KOPT-K1 (cell line): ENCODE data around the gene CACNA2D1.

ENCODE experiments used
- H3K27ac ChIP-seq: fragments of 200-600 bp; sonication (generic); 2 replicates; pipeline ENCODE4 v1.5.1; 2016; ENCODE audit warnings: antibody characterized with exemption, mild to moderate bottlenecking, low read depth, low read length; ENCODE audit not compliant: poor library complexity, severe bottlenecking
- H3K36me3 ChIP-seq: fragments of 200-600 bp; sonication (generic); 2 replicates; pipeline ENCODE4 v1.5.1; 2017; ENCODE audit warnings: antibody characterized with exemption, mild to moderate bottlenecking, low read length, moderate library complexity; ENCODE audit not compliant: insufficient read depth
- H3K9me3 ChIP-seq: fragments of 200-600 bp; sonication (generic); 2 replicates; pipeline ENCODE4 v1.5.1; 2017; ENCODE audit warnings: antibody characterized with exemption, low read length, mild to moderate bottlenecking; ENCODE audit not compliant: insufficient read depth, poor library complexity, severe bottlenecking

CACNA2D1 gene

DNA sequence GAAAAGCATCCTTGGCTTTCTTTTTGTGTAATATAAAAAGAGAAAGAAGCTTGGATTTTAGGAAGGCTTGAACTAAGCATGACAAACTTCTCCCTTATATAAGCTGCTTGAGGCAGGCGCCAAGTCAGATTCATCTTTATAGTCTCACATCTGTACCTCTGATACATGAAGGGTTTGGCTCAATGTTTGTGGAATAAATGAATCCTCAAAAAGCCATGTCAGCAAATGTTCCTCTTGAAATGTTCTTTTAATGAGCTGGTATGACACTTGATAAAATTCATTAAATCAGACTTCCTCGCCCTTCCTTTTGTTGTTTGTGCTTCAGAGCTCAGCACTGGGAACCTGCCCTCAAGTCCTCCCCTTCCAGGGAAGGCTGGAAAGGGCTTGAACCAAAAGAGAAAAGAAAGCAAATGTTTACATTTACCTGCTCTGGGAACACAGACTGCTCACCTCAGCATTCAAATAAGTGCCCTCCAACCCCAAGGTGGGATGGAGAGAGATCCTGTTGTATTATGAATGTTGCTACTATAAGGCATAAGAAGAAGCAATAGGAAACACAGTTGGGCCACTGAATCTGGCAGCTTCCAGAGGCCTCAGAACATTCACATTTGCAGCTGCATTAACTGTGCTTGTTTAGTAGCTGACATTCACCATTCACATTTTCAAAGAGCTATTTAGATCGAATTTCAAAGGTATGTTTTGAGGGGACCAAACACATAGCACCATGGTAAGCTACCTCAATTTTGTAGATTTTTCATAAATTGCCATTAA, 212.6 kb downstream of the CACNA2D1 start:
- H3K36me3 ChIP-seq, result no peaks in the 10 kb centered on the region
- H3K9me3 ChIP-seq, result no peaks in the 10 kb centered on the region
- H3K27ac ChIP-seq, result no peak overlapping the region

DNA sequence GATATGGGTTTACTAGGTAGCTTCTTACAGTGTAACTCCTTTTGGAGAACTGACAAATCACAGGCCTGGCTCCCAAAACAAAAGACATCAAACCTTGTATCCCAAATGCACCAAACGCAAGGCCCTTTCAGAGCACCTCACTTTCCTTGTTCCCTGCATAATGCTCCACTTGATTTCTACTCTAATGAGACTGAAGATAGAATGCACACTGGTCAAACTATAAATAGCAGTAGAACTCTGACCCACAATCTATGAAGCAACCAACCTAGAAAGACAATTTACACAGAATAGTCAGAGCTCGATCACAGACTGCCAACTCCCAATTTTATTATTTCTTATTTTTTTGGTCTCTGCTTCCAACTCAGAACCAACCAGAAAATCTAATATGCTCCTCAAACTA, 214.4 kb downstream of the CACNA2D1 start:
- Histone ChIP-seq H3K36me3 (no peaks in the 10 kb centered on the region), H3K9me3 (no peaks in the 10 kb centered on the region), H3K27ac (no peak overlapping the region)

DNA sequence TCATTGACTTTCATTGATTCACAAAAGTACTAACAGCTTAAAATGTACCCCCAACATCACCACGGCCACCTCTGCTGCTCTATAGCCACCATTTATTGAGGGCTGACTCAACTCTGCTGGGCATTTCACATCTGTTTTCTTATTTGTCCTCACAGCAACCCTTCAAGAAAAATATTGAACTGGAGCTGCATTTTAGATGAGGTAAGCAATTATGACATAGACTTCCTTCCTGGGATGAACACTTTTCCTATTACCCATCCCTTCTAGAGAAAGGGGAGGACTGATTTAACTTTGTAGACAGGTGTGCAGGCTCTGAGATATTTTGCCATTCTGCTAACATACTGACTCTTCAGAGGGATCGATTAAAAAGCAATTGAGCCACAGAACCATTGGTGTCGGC, 217.4 kb downstream of the CACNA2D1 start:
- Histone ChIP-seq H3K36me3 (no peaks in the 10 kb centered on the region), H3K27ac (no peak overlapping the region), H3K9me3 (no peaks in the 10 kb centered on the region)

- Histone ChIP-seq H3K36me3 (no peaks in the 10 kb centered on the region), H3K9me3 (no peaks in the 10 kb centered on the region), H3K27ac (no peak overlapping the region)
Observed at GRCh38 chr7:82224529-82224928, 219.0 kb downstream of the CACNA2D1 start.

- Histone ChIP-seq H3K27ac (no peak overlapping the region), H3K36me3 (no peaks in the 10 kb centered on the region), H3K9me3 (no peaks in the 10 kb centered on the region)
Observed at GRCh38 chr7:82223580-82223979, 220.0 kb downstream of the CACNA2D1 start.

- H3K36me3 ChIP-seq, result no peaks in the 10 kb centered on the region
- no peaks in the 10 kb centered on the region for H3K9me3 ChIP-seq
- H3K27ac ChIP-seq, result no peak overlapping the region
Observed at GRCh38 chr7:82221152-82221674, 222.4 kb downstream of the CACNA2D1 start.

GRCh38 chr7:82212466-82212865, 231.1 kb downstream of the CACNA2D1 start:
- Histone ChIP-seq H3K27ac (no peak overlapping the region), H3K9me3 (no peaks in the 10 kb centered on the region), H3K36me3 (no peaks in the 10 kb centered on the region)

DNA sequence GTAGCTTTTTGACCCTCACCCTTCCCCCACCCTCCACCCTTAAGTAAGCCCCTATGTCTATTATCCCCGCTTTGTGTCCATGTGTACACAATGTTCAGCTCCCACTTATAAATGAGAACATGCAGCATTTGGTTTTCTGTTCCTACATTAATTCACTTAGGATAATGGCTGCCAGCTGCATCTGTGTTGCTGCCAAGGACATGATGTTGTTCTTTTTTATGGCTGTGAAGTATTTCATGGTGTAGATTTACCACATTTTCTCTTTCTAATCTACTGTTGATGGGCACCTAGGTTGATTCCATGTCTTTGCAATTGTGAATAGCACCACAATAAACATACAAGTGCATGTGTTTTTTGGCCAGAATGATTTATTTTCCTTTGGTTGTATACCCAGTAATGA, 232.2 kb downstream of the CACNA2D1 start:
- Histone ChIP-seq H3K27ac (no peak overlapping the region), H3K9me3 (no peaks in the 10 kb centered on the region), H3K36me3 (no peaks in the 10 kb centered on the region)

DNA sequence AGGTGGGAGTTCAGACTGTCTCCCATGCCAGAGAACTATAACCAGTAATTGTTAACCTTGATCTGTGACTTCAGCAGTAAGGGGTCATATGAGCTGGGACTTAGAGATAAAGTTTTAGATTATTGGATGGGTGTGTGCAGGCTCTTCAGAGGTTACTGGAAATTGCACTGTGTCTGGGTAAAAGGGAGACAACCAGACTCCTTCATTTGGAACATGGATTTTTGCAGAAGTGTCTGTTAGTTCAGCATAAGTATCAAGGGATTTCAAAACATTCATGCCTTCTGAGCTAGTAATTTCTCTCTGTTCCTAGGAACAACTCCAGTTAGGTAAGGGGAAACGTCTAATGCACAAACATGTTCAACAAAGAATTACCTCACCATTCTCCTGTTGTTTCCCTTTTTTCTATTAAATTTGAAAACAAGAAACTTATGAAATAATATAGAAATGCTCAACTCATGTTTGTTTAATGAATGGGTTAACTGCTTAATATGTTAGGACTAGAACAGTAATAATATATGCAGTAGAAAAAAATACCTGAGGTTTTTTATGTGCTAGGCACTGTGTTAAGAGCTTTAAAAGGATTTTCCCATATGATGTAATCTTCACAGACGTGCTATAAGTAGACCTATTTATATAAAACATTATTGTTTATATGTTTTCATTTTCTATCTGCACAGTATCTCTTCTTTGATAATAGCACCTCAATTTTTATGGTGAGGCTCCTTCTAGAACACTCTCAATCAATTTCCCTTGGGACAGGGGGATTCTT, 233.0 kb downstream of the CACNA2D1 start:
- Histone ChIP-seq H3K27ac (no peak overlapping the region), H3K36me3 (no peaks in the 10 kb centered on the region), H3K9me3 (no peaks in the 10 kb centered on the region)

DNA sequence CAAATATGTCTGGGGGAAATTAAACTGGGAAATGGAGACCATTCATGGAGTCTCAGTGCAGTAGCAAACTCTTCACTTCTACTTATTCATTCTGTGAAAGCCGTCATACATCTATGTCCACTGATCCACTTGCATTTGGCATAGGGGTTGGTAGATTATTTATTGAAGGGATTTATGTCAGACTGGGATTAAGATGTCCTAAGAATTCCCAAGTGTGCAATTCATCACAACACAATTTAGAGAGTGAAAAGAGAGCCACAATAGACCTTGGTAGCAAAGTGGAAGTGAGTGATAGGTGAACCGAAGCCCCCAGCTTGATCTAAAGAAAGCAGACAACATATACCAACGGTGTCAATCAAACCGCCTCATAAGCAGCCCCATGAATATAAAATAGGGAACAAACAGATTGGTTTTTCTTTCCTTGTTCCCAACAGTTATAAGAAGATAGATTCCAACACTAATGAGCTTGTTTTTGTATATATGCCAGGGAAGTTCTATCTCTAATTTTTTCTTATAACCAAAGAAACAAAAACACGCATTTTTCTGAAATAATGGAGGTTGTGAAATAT, 234.3 kb downstream of the CACNA2D1 start:
- Histone ChIP-seq H3K36me3 (no peaks in the 10 kb centered on the region), H3K9me3 (no peaks in the 10 kb centered on the region), H3K27ac (no peak overlapping the region)

GRCh38 chr7:82204694-82205093, 238.9 kb downstream of the CACNA2D1 start:
- Histone ChIP-seq H3K36me3 (no peaks in the 10 kb centered on the region), H3K9me3 (no peaks in the 10 kb centered on the region), H3K27ac (no peak overlapping the region)

GRCh38 chr7:82202965-82203364, 240.6 kb downstream of the CACNA2D1 start:
- Histone ChIP-seq H3K27ac (no peak overlapping the region), H3K36me3 (no peaks in the 10 kb centered on the region), H3K9me3 (no peaks in the 10 kb centered on the region)

- Histone ChIP-seq H3K9me3 (no peaks in the 10 kb centered on the region), H3K27ac (no peak overlapping the region), H3K36me3 (no peaks in the 10 kb centered on the region)
Observed at GRCh38 chr7:82202107-82202506, 241.5 kb downstream of the CACNA2D1 start.

DNA sequence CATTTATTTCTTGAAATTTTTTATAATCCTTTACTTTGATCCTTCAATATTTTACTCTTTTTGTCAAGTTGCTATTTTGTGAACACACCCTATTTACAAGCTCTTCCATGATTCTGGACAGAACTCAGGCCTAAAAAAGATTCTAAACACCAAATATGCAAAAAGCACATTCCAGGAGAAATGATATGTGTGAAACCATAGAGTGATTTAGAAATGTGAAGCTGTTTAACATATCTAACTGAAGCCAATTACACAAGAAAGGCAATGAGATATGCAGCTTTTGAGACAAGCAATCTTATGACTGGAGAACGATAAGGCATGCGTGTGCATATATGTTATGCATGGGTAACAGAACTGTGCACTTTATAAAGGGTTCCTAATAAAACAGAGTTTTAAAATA, 243.0 kb downstream of the CACNA2D1 start:
- Histone ChIP-seq H3K9me3 (no peaks in the 10 kb centered on the region), H3K36me3 (no peaks in the 10 kb centered on the region), H3K27ac (no peak overlapping the region)

DNA sequence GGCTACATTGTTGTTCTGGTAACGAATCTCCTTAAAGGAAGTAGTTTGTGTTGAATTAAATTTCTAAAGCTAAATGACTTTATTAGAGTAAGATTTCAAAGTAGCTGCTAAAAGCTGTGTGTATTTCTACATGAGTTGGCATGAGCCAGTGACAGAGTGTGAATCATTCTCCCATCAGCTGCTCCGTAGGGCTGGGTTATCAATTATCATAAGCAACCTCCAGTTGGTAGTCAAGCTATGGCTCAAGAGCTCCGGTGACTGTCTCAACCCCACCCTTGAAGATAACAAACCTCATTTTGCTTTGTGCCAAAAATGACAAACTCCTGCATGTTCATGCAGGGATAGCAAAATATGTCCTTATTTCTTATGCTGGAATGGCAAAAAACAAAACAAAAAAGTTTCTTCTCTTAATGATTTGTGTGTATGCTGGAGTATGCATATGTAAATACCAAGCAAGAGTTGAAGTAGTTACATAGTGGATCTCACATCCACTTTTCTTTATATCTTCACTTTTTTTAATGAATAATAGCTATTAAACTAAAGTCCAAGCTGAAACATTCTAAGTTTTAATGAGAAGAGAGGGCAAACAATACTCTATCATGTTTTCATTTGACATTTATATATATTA, 249.4 kb downstream of the CACNA2D1 start:
- no peaks in the 10 kb centered on the region for H3K36me3 ChIP-seq
- H3K9me3 ChIP-seq, result no peaks in the 10 kb centered on the region
- no peak overlapping the region for H3K27ac ChIP-seq
